GM19455 (cell line): ENCODE measurements around the gene AMOTL1.

ENCODE experiments used
- ATAC-seq: cut with Tn5 transposase; IDR thresholded peaks from one replicate; pipeline ENCODE4 v1.9.1; 2021; ENCODE audit not compliant: unreplicated experiment

The AMOTL1 gene

GRCh38 chr11:94814272-94814976 lies 46.3 kb downstream of the AMOTL1 start:
- no peak for ATAC-seq

- ATAC-seq: no peak
Observed at GRCh38 chr11:94815705-94816344, 47.7 kb downstream of the AMOTL1 start.

DNA sequence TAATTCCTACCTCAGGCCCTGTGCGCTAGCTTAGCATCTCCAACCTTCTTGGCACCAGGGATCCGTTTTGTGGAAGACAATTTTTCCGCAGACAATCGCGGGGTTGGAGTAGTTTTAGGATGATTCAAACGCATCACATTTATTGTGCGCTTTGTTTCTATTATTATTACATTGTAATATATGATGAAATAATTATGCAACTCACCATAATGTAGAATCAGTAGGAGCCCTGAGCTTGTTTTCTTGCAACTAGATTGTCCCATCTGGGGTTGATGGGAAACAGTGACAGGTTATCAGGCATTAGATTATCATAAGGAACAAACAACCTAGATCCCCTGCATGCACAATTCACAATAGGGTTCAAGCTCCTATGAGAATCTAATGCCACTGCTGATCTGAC lies 52.3 kb downstream of the AMOTL1 start:
- no peak for ATAC-seq

GRCh38 chr11:94821439-94821838 lies 53.3 kb downstream of the AMOTL1 start:
- no peak for ATAC-seq

- ATAC-seq: no peak
Observed at GRCh38 chr11:94822080-94822479, 53.9 kb downstream of the AMOTL1 start.

GRCh38 chr11:94823102-94823732 lies 55.1 kb downstream of the AMOTL1 start:
- no peak for ATAC-seq

DNA sequence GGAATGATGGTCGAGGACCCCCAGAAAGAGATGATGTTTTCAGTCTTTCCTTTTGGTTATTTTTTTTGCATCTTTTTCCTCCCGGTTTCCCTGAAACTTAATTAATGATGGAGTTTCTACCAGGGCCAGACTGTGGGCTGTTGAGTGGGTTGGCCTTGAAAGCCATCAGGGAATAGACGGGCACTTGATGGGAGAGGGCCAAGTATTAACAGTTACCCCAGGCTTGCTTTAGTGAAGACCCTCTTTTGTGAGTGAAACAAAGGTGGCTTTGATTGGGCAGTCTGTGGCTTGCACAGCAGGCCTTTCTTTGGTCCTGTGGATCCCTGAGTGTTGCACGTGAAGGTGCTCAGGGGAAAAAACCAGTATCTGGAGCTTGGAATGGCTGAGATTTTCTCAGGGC lies 56.9 kb downstream of the AMOTL1 start:
- no peak for ATAC-seq

DNA sequence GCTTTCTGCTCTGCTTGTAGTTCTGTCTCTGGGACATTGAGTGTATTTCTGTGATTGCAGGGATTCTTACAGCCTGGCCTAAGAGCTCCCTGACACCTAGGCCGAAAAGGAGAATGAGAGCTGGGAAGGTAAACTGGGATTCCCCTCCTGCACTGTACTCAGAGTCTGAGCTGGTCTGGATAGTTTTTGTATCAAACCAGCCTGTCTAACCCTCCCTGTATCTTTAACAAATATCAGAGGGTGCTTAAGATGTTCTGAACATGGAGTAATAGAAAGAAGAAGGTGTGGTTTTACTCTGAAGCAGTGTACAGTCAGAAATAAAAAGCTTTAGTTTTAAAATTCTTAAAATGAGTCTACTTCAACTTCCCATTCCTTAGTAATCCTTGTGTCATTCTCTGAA lies 57.3 kb downstream of the AMOTL1 start:
- no peak for ATAC-seq

- no peak for ATAC-seq
Observed at GRCh38 chr11:94826415-94826814, 58.3 kb downstream of the AMOTL1 start.

DNA sequence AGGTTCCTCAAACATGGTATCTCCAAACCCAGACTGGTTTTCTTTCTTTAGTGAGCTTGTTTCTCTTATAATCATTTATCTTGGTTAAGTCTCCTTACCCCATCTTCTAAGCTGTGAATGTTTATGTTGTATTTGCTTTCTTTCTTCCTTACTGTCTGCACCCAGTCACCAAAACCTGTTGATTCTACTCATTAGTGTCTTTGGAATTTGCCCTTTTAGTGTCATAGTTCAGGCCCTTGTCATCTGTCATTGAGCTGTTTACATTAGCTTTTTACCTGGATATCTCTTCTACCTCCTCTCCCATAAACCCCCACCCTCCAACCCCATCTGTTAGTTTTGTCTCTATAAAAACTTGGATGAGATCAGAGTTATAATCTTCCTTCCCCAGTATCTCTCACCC lies 59.9 kb downstream of the AMOTL1 start:
- ATAC-seq: no peak

DNA sequence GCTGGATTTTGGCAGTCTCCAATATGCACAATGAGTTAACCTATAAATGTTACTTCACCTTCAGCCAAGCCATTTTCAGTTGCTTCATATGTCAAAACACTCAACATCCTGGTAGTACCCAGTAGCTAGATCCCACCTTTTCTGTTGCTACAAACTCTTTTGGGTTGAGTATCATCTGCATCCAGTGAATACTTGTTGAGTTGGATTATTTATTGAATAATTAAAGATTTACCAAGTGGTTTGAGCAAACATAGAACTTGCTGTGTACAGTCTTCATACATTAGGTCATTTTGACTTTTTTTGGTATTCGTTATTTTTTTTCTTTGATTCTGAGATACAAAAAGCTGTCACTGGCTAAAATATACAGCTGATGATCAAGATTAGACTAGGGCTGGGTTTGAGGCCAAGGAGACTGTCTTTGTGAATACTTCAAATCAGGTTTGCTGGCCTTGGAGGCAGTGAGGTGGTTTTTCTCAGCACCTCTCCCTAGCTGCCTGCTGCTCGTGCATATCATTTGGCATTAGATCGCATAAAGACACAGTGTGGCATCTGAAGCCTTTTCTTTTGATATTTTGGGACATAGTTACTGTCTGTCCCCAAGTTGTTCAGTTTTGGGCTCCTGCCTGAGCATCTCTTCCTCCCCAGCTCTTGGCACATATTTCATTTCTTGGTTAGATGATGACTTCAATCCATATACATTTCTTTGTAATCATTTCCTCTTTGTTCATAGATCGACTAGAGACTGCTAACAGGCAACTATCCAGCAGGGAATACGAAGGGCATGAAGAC lies 62.8 kb downstream of the AMOTL1 start:
- ATAC-seq: no peak

GRCh38 chr11:94831529-94831928 lies 63.4 kb downstream of the AMOTL1 start:
- no peak for ATAC-seq

DNA sequence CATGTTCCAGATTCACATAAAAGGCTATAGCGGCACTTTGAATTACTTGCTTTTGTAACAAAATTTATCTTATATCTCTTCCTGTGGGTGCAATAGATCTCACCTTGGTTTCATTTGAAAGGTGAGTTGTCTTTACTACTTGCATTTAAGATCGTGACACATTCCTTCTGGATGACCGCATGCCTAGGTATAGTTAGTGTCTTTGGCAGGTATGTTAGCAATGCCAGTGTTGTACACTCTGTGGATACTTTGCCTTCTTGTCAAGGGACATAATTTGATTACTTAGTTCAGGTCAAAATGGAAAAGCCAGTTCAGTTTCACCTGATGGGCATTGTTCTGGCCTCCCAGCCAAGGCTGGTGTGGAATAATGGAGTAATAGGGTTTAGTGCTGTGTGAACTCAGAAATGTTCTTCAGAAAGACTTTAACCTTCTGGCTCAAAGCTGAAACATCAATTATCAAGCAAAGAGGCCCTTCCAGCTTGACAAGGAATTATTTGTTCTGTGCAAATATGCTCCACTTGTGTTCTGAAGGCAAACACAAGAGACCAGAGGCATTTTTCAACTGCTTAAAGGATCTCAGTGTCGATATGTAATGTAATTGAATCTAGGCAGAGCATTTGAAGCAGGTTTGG lies 64.6 kb downstream of the AMOTL1 start:
- ATAC-seq: no peak

- ATAC-seq: no peak
Observed at GRCh38 chr11:94834911-94835593, 66.9 kb downstream of the AMOTL1 start.

DNA sequence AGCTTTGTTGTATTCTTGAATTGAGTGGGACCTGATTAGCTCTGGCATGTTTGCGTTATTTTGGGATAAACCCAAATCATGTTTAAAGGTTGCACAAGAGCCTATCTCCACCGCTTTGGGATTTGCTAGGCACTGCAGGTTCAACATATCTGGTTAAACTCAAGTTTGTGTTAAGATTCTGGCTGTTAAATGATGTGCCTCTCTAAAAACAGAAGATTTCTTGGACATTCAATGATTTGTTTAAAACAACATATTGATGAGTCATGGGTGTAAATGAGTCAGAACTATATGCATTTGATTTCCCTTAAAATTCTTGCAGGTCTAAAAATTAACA lies 67.4 kb downstream of the AMOTL1 start:
- ATAC-seq: no peak

DNA sequence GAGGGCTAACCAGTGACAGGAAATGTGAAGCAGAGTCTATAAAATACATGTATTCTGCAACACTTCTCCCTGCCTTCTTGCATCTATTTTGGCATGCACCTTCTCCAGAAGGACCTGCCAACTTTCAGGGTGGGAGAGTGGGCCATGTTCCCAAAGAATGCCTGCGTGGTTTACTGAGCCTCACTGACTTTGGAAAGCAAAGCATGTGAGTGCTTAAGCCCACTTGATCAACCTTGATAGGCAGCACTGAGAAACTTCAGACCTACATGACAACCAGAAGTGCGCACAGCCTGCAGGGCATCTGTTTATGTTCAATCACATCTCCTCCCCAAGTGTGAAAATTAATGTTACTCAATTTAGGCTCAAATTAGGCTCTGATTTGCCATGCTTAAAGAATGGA lies 69.2 kb downstream of the AMOTL1 start:
- no peak for ATAC-seq

- ATAC-seq: no peak
Observed at GRCh38 chr11:94838027-94838731, 70.0 kb downstream of the AMOTL1 start.

GRCh38 chr11:94840209-94840608 lies 72.1 kb downstream of the AMOTL1 start:
- no peak for ATAC-seq

DNA sequence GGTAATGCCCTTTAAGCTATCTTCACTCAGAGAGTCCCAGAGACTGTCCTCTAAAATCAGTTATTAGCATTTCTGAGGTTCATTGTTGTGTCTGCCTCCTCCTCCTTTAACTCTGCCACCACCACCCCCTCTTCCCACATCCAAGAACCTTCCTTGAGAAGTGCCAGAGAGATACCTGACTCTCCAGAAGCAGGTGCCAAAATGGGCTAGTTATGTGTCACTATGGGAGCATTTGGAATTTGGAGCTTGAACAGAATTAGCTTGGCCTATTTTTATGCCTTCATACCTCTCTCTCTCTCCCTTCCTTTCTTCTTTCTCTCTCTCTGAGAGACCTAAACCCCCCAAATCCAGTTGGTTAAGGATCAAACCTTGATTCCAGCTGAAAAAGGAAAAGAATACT lies 75.9 kb downstream of the AMOTL1 start:
- no peak for ATAC-seq

- no peak for ATAC-seq
Observed at GRCh38 chr11:94845622-94846021, 77.5 kb downstream of the AMOTL1 start.
